Hematopoietic multipotent progenitor cell treated with erythropoietin and hydrocortisone succinate and interleukin-3 and kit ligand, for 8 days (in vitro differentiated cells): ENCODE measurements around the gene KIF6.

Experiments used
- DNase-seq: peaks from one replicate; pipeline ENCODE4 v3.0.0-alpha.2; 2015

Gene KIF6

DNA sequence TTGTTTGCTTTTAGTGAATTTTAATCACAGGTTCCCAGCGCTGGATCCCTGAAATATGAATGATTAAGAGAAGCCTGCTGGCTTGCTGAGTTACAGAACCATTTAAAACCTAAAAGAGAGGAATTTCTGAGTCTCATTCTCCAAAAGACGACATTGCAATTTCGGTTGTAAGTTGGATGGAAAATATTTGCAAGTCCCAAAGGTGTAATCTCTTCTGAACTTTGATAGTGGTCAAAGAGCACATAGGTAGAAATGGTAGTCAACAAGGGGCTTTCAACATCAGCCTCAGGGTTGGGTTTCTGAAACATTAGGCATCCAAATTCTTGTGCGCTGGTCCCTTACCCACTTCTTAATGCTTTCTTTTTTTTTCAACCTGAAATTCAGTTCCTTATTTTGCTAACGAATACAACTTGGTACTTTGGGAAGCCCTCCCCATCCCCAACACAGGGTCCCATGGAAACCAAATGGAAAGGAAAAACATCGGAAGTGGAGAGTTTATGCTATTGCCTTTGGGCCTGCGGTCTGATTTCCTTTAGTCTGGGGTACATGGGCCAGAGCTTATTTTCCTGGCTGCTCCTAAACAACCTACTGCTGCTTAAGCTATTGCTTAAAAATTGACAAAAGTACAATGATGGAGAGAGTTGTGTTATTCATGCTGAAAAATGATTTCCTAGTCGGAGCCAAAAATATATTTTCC lies 285.7 kb downstream of the KIF6 start:
- no peak for DNase-seq

DNA sequence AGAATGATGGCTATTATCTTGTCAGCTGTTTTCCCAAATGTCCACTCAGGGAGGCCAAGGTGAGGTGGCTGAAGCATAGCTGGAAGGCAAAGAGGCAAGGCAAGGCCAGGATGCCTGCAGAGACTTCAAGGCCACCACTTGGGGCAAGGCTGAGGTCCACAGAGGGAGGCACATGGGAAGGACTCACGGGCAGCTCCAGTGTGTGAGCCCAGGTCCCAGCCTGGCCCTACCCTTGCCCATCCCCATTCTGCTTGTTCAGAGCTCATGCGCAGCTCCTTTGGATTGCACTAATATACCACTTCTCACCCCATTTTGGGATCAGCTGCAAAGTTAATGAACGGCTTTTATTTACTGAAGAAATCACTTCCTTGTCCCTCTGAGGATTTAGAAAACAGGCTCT lies 291.6 kb downstream of the KIF6 start:
- no peak for DNase-seq

DNA sequence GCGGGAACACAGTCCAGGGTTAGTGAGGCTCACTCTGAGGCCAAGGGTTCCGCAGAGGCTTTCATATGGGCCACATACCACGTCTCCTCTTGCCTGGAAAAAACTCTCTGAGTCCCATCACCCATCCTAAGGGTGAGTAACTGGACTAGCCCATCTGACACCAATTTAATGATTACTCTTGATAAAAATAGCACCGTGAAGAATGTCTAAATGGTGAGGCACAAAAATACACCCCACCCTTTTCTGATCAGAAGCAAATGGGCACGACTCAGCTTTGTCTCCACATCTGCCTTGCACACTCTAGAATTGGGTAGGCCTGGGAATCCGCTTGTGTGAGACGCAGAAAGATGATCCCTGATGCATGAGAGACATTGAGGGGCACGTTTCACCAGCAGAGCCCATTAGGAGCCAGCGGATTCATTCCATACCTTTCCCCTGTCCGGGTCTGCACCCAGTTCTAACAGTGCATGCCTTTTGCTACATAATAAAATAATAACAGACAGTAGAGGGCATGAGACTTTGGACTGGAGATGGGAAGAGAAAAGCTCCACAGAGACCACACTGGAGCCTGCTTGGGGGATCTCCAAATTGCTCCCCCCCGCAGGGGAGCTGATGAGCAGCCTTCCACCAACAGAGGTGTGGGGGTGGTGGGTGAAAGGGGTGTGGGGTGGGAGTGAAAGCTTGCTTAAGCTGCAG lies 292.7 kb downstream of the KIF6 start:
- no peak for DNase-seq

DNA sequence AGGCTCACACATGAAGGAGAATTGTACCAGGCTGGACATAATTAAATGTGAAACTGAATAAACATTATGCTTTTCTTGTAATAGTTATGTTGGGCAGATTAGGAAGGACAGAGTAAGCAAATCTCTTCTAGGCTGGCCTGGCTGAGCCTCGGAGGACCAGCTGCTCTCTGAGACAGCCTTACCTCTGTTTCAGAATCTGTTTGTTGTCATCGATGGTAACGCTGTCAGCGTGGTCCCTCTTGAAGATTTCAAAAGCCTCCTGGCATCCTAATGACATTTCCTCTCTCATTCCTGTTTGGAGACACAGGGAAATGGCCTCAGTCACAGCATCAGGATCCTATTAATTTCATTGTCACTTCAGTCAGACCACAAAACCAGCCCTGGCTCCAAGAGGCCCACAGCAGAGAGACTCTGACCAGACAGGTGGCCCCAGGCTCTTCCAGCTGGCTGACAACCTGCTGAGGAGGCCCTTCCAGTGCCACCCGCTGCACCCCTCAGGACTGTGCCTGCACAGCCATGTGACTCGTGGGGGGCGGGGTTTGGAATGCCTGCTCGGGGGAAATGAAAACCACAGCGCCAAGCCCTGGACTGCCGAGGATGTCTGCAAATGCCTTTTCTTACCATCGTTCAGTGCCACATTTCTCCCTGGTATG lies 294.2 kb downstream of the KIF6 start:
- DNase-seq, result no peak

DNA sequence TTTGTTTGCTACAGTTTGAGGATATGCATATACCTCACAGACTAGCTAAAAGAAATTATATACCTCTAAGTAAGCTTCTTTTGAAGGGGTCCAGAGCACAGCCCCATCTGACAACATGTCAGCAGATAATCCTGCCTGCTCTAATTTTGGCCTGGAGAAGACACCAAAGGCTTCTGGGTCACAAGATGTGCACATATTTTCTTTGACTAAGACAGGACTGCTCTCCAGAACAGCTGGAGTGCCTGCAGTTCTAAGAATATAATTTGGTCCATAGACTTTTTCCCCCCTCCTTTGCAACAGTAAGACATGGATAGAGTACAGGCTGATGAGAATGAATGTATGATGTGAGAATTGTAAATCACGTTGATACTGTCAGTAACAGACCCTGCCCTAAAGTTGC lies 294.8 kb downstream of the KIF6 start:
- DNase-seq, result no peak

DNA sequence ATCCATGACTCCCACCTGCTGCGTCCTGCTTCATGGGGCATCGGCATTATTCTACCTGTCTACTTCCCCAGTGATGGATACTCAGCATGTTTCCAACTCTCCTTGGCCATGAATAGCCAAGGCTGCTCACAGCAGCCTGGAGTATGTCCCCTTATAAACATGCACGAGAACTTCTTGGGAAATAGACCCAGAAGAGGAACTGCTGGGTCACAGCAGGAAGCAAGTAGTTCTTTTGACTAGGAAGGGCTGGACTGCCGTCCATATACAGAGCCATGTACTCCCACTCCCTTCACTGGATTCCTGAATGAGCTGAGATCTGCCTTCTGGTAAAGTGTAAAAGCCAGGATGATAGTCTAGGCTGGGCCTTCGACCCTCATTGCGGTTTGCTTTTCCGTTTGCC lies 296.4 kb downstream of the KIF6 start:
- no peak for DNase-seq

DNA sequence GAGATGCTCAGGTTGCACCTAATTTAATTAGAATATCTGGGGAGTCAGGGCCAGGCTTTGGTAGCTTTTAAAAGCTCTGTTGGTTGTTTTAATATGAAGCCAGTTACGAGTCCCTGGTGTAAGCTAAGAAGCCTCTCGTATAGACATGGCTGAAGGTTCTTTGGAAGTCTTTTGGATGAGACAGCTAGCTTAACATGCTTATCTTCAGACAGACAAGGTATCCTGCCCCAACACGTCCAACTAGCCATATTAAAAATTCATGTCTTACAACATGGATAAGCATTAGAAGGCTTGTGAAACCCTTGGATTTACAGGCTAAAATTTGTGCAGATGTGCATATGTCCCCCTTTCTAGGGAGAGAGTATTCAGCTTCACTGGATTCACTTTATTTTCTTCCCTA lies 297.1 kb downstream of the KIF6 start:
- DNase-seq, result no peak

DNA sequence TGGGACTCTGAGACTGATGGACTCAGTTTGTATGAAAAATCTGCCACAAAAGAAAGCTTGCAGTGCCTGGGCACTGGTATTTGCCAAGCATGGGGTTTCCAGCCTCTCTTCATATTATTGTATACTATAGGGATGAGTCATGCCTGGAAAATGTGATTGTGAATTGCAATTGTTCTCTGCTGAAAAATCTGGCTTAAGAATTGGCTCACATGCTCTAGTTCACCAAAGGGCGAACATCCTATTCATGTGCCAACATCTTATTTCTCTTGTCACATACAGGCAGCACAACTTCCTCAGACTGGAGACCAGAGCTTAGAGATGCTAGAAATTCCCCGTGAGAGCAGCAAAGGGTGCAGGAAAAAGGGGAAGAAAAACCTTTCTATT lies 299.1 kb downstream of the KIF6 start:
- DNase-seq, result no peak

DNA sequence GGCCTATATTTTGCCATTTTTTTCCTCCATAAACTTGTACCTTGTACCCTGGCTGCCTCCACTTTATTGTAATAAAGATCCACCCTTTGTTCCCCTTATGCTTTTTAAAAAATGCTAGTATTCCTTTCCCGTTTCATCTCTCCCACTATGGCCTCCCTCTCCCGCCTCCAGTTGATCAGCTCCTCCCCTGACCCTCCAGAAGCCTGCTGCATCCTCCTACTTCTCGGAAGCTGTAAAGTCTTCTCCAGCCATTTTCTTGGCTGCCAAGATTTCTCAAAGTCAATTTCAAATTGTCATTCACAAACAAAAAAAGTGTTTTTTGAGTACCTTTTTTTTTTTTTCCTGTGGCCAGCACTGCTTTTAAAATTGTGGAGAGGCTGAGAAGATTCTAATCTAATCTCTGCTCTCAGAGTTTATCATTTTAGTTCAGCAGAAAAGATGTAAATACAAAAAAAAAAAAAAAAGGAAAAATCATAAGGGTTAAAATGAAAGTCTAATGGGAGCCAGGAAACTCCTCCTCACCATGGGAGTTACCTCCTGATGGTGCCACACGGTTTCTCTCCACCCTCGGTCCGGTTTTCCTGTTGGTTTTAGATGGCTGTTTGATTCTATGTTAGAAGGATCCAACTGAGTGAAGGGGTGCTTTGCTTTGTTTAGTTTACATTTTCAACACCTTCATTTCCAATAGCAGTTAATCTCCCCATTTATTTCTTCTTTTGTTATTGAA lies 299.7 kb downstream of the KIF6 start:
- DNase-seq, result no peak

DNA sequence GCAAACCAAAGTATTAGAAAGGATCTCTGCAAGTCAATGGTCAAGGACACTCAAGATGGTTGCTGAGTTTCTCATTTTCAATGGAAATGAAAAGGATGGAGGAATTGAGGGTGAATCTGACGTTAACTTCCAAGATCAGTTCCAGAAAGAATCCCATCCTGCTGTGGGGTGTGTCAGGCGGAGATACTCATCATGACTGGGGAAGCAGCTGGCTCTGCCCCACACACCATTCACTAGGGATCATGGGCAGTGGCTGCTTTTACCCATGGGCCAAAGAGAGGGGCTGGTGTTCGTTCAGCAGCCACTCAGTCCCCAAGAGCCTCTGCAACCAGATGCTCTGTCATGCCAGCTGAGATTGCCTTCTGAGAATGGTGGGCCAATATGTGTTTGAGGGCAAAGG lies 300.4 kb downstream of the KIF6 start:
- DNase-seq, result no peak

DNA sequence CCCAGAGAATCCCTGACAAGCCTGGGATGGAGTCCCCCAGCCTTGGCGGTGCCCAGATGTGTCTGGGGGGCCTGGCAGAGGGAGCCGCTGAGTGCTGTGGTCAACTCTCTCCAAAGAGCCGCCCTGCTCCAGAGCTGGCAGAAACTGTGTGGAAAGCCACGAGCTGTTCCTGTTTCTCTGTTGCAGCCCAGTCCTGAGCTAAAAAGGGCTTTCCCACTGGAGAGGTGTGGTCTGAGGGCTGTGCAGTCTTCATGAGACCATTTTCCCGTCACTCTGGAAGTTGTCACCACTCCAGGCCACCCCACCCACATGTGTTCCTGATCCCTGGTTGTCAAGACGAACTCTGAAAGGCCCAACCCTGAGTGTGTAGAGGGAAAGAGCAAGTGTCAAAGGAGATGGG lies 303.0 kb downstream of the KIF6 start:
- DNase-seq, result no peak

DNA sequence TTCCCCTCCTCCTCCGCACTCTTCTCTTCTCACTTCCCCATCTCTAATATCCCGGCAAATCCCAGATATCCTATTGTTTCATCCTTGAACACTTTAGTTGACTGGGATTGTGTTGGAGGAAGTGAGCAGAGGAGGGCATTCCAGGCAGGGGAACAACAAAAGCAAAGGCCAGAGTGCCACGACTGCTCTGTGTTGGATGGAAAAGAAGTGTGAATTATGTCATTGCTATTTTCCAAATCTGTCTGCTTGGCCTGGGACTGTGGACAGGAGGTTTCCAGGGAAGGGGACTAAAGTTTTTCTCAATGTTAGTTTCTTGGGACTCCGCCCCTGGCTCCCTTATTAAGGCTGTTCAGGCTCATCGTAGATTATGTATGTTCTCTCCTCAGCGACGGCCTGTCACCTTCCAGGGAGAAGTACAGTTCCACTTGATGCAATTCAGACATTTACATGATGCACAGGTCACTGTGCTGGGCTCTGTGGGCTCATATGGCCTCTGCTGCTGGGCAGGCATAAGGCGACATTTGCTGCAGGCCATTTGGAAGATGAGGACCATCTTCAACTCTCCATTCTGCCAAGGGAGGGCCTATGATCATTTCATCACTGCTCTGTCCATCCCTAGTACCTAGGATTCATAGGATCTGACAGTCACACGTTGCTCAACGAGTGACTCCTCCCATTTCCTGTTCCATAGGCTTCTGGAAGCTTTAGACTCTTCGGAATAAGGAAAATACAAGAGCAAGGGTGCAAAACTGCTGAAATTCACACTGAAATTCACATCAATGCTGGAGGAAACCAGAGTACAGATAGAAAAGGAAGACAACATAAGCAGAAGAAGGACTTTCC lies 303.6 kb downstream of the KIF6 start:
- DNase-seq, result no peak

DNA sequence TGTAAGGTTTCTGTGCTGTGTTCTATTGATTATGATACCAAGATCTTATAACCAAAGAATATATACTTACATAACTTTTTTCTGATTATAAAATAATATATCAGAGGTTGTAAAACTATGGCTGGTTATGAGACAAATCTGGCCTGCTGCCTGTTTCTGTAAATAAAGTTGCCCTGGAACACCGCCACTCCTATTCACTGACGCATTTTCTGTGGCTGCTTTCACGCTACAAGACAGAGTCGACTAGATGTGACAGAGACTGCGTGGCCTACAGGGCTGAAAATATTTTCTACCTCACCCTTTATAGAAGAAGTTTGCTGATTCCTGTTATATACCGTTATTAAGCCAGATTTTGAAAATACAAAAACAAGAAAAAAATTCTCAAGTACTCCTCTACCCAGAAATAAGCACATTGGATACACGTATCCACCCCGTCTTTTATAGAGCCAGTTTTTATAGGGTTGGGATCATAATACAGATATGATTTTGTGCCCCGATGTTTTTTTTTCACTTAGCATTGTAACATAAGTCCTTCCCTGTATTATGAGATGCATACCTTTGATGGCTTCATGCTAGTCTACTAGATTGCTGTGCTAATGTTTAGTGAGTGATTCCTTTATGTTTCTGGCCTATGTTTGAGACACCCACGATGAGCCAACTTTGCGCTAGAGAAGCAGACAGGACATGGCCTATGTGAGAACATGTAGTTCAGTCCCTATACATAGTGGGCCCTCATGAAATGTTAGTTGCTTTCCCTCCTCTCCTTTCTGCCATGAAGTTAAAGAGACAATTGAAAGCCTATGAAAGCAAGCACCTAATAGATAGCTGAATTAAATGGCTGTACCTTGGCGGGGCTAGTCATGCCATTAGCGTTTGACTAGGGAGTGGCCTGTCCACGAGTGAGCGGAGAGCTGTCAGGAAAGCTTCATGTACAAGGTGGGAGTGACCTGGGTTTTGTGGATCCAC lies 304.6 kb downstream of the KIF6 start:
- no peak for DNase-seq

DNA sequence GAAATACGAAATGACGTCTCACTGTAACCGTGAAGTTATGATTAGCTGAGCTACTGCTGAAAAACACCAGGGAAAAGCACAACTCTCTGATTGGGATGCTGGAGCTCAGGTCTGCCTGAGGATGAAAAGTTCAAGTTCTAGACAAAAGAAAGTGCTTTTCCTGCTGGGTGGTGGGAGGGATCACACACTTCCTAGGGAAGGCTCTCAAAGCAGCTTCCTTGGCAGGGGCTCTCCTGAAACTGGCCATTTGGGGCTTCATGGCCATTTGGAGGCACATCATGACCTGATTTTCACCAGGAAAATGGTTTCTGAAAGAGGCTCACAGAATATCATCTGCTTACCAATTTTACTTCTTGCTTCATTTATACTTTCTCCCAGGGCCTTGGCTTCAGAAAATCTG lies 305.6 kb downstream of the KIF6 start:
- no peak for DNase-seq

DNA sequence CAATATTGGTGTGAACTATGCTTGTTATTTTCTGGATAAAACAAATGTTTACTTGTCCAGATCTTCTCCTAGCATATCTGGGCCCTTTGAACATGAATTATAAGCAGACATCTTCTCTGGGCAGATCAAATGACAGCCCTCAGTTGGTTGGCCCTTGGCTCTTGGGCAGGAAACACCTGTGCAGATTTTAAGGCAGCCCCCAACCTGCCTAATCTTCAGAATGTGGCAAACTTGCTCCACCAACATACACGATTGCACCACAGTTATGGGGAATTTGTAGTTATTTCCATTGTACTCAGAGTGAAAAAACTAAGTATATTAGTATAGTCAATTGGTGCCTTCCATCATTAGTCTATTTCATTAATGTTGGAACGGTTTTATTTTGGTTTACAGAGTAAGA lies 307.8 kb downstream of the KIF6 start:
- DNase-seq, result no peak

DNA sequence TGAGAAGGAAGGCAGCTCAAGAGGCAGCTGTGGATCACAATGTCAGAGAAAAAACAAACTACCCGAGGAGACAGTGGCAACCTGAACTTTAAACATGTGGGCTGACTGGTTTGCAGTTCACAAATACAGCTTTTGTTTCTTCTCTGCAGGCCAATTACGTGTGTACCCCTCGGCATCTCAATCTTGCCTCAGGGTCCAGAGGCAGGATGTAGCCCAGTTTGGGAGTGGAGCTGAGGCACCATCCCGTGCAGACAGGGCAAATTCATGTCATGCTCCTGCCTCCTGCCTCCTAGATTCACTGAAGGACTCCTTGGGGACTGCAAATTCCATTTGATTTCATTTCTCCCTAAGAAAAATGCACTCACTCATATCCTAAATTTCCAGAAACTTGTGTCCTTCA lies 308.5 kb downstream of the KIF6 start:
- no peak for DNase-seq

DNA sequence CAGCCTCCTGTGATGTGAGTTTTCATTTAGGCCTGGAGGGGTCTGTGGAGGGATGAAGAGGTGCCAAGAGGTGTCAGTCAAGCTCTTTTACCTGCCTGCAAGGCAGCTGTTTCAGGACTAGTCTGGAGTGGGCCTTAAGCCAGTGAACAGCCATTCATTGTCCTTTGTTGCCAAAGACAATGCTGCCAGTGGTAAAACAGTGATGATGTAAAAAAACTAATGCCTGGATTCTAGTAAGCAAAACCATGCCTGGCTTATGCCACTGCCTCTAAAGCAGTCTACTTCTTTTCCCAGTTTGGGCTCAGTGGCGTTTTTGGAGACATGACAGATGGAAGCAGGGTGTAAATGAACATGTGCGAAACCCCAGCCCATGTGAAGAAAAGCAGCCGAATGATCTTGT lies 309.2 kb downstream of the KIF6 start:
- DNase-seq, result no peak

DNA sequence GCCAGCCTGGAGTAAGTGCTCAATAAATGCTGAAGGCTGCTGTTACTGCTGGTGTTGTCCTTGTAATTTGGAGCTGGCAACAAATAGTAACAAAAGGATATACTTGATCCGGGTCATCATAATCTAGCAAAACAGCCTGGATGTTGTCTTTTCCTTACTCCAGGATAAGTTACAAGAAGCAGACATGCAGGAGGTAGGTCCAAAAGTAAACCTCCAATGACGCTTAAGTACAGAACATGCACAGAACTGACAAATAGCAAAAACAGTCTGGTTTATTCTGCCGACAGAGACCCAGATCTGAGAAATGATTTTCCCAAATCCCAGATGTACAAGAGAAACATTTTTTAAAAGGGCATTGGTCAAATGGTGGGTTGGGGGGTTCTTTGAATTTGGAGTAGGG lies 309.7 kb downstream of the KIF6 start:
- no peak for DNase-seq

DNA sequence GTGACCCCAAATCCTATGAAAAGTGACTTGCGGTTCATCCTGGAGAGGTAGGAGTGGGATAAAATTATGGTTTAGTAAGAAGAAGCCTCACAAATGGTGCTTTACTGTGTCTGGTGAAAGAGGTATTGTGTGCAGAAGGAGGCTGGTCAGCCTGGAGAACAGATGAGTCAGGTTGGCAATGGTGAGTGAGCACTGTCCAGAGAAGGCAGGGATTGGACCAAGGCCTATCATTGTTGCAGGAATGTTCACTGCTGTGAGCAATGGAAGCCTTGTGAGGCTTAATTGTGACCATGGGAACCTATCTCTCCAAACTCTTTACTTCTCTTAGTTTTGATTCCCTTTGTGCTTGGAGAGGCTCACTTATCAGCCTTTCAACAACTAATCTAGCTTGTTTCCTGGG lies 313.7 kb downstream of the KIF6 start:
- no peak for DNase-seq

DNA sequence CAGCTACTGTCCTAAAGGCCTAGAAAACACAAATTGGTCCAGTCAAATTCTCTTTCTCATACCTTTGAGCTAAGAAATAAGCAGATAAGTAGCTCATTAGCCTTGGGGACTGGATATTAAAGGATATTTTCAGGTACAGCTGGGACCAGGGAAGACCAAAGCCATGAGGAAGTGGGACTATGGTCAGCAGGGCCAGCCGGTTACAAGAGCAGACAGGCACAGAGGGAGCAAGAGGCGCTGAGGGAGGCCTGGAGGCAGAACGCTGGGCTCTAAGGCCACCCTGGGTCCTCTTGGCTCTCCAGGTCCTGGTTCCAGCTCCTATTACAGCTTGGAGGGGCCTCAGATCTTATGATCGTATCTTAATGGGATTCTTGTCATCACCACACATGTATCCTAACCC lies 314.2 kb downstream of the KIF6 start:
- DNase-seq, result no peak

DNA sequence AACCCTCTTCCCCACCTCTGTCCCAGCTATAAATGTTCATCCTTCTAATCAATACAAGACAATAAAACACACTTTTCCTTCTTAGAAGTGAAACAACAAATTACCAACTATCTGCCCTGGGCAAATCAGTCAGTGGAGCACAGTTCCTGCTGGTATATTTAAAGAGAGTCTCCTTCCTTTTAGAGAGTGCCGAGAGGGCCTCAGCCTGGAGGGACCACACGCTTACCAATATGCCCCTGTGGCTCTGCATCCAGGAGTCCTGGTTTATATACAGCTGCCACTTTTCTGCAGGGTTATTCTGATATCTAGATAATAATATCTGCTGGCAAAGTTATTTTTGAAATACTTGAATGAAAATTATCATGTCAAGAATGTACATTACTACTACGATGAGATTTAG lies 315.3 kb downstream of the KIF6 start:
- no peak for DNase-seq
